GM12891 (cell line): ENCODE data around the gene RAMP1.

Experiments
- DNase-seq: peaks from one replicate; pipeline ENCODE4 v3.0.0; 2011; ENCODE audit warnings: low spot score; ENCODE audit not compliant: insufficient read length
- FAIRE-seq: peaks from 2 replicates; lab custom pipeline; 2011; peaks lifted over from hg19 to GRCh38; lab: Jason Lieb, UNC
- PAX5 ChIP-seq: IDR thresholded peaks from 2 replicates; pipeline ENCODE4 v1.6.1; 2011; ENCODE audit warnings: low read length, moderate library complexity, mild to moderate bottlenecking; ENCODE audit not compliant: insufficient read depth, severe bottlenecking
- POLR2A ChIP-seq: IDR thresholded peaks from 2 replicates; pipeline ENCODE4 v1.6.1; 2011; ENCODE audit warnings: low read depth, low read length, control low read depth
- POLR2AphosphoS5 ChIP-seq: IDR thresholded peaks from 2 replicates; pipeline ENCODE4 v1.6.1; 2011; ENCODE audit warnings: low read depth, low read length, control low read depth
- POU2F2 ChIP-seq: IDR thresholded peaks from 2 replicates; pipeline ENCODE4 v1.6.1; 2011; ENCODE audit warnings: low read depth, mild to moderate bottlenecking, control low read depth, low read length, moderate library complexity
- SPI1 ChIP-seq: IDR thresholded peaks from 2 replicates; pipeline ENCODE4 v1.6.1; 2011; ENCODE audit warnings: low read depth, low read length, control low read depth
- TAF1 ChIP-seq: IDR thresholded peaks from 2 replicates; pipeline ENCODE4 v1.6.1; 2011; ENCODE audit warnings: low read depth, low read length, control low read depth

RAMP1 gene

GRCh38 chr2:237894396-237894979 is 35.1 kb downstream of the RAMP1 start:
- FAIRE-seq, result no peak
- no peak for DNase-seq

GRCh38 chr2:237894986-237895543 is 35.6 kb downstream of the RAMP1 start:
- TF ChIP-seq POLR2AphosphoS5 (no peak), TAF1 (no peak), POLR2A (no peak), PAX5 (no peak), POU2F2 (no peak), SPI1 (no peak)
- no peak for FAIRE-seq
- DNase-seq, result no peak

More at GRCh38 chr2:237894396-237894979, 35.1 kb downstream of the RAMP1 start:
- TF ChIP-seq SPI1 (no peak), POLR2A (no peak), PAX5 (no peak), TAF1 (no peak), POU2F2 (no peak), POLR2AphosphoS5 (no peak)

GRCh38 chr2:237895544-237896506 is 36.4 kb downstream of the RAMP1 start:
- FAIRE-seq, result no peak
- no peak for DNase-seq
- TF ChIP-seq POLR2AphosphoS5 (no peak), POLR2A (no peak), POU2F2 (no peak), TAF1 (no peak), PAX5 (no peak), SPI1 (no peak)

- DNase-seq (no peak), FAIRE-seq (no peak)
- TF ChIP-seq SPI1 (no peak), PAX5 (no peak), POU2F2 (no peak), TAF1 (no peak), POLR2AphosphoS5 (no peak), POLR2A (no peak)
These were observed 37.1 kb downstream of the RAMP1 start for GRCh38 chr2:237896507-237896892.

GRCh38 chr2:237896956-237897355 is 37.5 kb downstream of the RAMP1 start:
- TF ChIP-seq POU2F2 (no peak), SPI1 (no peak)
- FAIRE-seq, result no peak
- DNase-seq, result no peak

GRCh38 chr2:237898057-237898414 is 38.6 kb downstream of the RAMP1 start:
- FAIRE-seq, result no peak
- DNase-seq, result no peak

DNA sequence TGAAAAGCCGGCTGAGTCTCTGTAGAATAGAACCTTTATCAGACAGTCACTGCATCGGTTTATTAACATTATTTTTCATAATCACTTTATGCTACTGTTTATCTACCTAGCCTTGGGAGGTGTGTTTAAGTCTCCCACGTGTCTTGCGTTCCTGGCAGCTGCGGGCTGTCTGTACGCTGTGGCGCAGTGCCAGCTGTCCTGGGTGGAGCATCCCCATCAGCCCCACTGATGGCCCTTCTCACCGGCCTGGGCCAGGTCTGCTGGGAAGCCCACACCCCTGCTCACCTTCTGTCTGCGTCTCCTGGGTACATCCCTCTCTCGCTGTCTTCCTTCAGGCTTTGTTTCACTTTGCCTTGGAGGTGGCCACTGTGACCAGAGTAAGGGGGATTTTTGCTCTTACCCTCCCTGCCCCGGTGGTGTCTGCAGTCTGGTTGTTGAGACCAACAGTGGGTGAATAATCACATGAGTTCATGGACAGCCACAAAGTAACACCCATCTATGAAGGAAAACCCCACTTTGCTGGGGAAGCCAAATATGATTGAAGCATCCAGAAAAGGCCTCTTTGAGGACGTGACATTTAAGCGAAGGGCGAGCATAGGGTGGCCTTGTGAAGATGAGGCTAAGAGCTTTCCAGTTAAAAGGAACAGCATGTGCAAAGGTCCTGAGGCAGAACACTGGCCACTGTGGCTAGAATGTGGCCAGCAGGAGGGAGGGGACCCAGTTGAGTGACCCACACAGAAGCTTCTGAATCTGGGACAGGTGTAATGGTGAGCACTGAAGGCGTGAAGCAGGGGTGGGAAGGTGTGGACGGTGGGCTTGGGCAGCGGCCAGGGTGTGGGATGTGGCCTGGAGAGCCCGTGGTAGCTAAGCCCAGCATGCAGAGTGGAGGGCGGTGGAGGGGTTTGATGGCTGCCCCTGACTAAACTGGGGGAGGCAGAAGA is 41.7 kb downstream of the RAMP1 start:
- FAIRE-seq (no peak), DNase-seq (no peak)
- TF ChIP-seq POU2F2, result no peak
- no peak for TF ChIP-seq PAX5
- TF ChIP-seq POLR2AphosphoS5, result no peak
- no peak for TF ChIP-seq TAF1
- no peak for TF ChIP-seq POLR2A
- no peak for TF ChIP-seq SPI1

More at GRCh38 chr2:237898057-237898414, 38.6 kb downstream of the RAMP1 start:
- TF ChIP-seq POLR2A, result no peak
- TF ChIP-seq POU2F2, result no peak
- no peak for TF ChIP-seq TAF1
- no peak for TF ChIP-seq POLR2AphosphoS5
- no peak for TF ChIP-seq SPI1
- TF ChIP-seq PAX5, result no peak

DNA sequence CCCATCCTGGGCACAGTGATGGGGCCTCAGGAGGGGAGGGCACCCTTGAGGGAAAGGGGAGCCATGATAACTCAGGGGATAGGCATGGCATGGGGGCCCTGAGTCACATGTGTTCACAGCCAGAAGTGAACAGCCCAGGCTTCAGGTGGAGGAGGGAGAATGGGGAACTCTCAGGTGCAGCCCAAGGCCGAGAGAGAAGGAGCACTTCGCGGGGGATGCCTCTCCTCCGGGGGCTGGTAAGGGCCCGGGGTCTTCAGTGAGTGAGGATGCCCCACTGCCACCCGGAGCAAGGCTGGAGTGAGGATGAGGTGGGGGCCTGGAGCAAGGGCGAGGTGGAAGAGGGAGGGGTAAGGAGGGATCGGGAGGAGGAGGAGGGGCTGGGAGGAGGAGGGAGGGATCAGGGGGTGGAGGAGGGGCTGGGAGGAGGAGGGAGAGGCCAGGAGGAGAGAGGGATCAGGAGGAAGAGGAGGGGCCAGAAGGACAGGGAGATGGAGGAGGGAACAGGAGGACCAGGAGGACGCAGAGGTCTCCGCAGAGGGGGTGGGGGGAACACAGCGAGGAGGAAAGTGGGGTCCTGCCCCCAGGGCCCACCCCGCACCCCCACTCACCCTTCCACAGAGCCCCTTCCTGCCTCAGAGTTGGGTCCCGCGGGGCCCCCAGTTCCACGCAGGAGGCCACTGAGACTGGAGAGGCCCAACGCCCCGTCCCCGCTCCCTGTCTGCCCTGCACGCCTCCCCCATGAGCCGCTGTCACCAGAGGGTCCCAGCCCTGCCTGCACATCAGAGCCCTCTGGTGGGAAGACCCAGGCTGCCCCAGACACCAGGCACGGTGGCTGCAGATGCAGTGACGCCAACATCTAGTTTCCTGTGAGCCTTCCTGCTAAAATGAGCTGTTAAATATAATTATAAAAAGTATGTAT is 42.8 kb downstream of the RAMP1 start:
- DNase-seq (no peak), FAIRE-seq (no peak)
- TF ChIP-seq TAF1, result no peak
- TF ChIP-seq POLR2A, result no peak
- TF ChIP-seq POLR2AphosphoS5, result no peak
- TF ChIP-seq PAX5, result no peak
- TF ChIP-seq SPI1, result no peak
- TF ChIP-seq POU2F2, result no peak
